TTC549 (cell line): ENCODE results near the gene PERM1.
"Not testable (repeated sequence)": the region's sequence is repeated elsewhere in the genome, so short reads cannot be mapped to it uniquely, and the experiment has no call there.

ENCODE experiments used
- FAIRE-seq: peaks from 2 replicates; lab custom pipeline; 2012; peaks lifted over from hg19 to GRCh38; lab: Jason Lieb, UNC

Gene PERM1

DNA sequence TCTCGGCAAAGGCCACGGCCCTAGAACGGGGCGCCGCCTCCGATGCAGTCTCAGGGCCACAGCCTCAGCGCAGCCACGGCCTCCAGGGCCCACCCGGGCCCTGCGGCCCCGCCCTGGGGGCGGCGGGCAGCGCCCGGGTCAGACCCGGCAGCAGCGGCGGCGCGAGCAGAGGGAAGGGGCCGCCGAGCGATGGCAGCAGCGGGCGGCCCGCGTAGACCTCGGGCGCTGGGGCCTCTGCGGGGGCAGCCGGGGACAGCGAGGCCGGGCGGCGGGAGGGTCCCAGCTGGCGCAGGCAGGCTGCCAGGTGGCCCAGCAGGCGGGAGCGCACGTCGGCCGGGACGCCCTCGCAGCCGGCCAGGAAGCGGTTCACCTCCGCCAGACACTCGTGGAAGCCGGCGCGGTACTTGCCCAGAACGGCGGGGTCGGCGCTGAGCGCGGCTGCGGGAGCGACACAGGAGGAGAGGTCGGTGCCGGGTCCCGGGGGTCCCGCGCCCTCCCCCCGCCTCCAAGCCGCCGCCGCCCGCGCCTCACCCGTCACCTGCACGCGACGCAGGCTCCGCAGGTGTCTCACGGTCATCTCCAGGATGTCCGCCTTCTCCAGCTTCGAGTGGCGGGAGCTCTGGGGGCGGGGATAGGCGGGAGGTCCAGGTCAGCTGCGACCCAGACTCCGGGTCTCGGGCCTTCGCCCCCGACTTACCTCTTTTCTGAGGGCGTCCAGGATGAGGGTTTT, 17.3 kb upstream of the PERM1 start:
- FAIRE-seq: no peak

DNA sequence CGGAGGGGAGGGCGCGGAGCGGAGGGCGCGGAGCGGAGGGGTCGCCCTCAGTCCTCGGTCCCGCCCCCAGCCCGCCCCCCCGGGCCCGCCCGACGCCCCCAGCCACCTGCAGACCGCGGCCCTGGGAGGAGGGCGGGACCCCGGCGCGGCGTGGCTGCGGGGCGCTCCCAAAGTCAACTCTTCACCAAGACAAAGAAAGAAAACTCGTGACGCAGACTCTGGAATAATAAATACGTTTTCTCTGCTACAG, 16.8 kb upstream of the PERM1 start:
- no peak for FAIRE-seq

DNA sequence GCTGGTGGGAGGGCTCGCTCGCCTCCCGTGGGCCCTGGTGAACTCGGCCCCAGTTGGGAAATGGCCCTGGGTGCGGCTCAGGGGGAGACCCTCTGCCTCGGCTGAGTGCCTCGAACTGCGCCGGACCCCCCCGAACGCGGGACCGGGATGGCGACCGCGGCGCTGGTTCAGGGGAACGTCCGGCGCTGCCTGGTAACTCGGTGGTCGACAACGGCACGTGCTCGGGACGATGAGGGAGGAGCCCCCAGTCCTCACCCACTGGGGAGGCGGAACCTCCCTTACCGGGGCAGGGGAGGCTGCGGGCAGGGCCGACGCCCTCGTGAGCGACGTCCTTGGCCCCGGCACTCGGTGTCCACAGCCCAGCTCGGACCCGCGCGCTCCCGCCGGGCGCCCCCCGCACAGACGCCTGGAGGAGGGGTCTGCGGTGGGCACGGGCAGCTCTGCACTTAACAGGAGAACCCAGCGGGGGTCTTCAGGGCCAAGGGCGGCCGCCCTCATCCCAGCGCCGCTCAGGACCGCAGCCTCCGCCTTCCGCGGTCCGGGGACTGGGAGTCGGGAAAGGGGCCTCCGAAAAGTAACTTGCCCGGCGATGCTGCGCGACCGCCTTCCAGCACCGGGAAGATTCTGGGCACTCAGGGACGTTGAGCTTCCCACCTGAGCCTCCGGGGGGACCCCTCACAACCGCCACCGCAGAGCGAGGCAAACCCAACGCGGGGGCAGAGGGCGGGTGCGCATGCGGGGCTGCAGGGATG, 16.3 kb upstream of the PERM1 start:
- no peak for FAIRE-seq

DNA sequence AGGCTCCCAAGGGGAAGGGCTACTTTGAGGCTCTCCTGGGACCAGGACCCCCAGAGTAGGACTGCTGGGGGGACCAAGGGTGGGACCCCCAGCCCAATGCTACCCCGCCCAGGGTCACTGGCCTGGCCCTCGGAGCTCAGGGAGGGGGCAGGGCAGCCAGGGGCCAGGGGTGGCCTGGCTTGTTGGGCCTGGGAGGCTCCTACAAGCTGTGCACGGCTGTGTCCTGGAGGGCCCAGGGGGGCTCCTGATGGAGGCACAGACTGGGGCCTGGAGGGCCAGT, 15.8 kb upstream of the PERM1 start:
- no peak for FAIRE-seq

DNA sequence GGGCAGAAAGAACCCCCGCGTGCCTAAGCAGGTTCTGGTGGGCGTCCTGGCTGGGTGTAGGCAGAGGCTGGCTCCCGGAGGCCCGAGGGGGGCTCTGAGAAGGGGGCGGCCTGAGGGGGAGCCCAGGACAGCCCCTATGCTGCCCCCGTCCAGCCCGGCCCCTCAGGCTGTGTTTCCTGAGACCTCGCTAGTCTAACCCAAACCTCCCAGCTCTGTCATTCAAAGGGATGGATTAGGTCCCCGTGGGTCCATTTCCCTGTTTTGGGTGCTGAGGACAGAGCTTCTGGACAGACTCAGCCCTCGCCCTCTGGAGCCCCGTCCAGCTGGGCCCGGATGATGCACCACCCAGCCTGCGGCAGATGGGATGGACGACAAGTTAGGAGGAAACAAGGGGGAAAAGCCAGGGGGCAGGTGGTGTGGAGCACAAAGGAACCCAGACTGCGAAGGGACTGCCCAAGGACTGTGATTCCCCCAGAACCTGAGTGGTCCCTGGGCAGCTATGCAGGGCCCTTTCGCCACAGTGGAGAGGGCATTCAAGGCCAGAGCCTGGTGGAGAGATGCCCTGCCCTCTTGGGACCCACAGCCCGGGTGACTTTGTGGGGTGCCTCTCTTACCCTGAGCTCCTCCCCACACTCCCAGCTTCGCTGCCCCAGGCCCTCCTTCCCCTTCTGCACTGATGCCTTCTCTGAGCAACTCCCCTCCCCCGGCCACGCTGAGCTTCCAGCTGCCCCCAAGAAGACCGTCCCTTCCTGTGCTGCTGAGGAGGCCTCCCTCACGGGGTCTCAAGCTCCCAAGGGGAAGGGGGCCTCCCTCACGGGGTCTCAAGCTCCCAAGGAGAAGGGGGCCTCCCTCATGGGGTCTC, 15.2 kb upstream of the PERM1 start:
- FAIRE-seq: no peak

DNA sequence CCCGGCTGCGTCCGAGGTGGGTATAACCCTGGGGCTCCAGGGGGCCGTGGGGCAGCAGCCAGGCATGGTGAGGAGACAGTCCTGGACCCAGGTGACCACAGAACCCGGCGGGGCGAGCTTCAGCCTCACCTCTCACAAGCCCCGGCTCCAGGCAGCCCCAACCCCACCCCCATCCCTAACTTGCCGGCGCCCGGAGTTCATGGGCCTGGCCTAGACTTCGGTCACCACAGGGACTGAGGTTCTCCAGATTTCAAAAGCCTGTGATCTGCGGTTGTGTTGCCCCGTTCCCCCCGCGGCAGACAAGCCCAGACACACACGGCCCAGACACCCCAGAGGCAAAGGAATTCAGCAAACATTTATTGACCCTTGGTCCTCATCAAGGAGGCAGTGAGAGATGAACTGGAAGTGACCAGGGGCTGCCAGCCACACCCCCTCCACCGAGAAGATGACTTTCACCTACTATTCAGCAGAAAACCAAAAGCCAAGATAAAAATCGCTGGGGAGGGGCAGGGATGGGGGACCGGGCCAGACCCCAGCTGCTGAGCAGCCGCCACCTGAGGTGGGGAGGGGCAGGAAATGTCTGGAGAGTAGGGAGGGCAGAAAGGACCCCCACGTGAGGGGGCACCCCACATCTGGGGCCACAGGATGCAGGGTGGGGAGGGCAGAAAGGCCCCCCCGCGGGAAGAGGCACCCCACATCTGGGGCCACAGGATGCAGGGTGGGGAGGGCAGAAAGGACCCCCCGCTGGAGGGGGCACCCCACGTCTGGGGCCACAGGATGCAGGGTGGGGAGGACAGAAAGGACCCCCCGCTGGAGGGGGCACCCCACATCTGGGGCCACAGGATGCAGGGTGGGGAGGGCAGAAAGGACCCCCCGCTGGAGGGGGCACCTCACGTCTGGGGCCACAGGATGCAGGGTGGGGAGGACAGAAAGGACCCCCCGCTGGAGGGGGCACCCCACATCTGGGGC, 14.1 kb upstream of the PERM1 start:
- FAIRE-seq: no peak

DNA sequence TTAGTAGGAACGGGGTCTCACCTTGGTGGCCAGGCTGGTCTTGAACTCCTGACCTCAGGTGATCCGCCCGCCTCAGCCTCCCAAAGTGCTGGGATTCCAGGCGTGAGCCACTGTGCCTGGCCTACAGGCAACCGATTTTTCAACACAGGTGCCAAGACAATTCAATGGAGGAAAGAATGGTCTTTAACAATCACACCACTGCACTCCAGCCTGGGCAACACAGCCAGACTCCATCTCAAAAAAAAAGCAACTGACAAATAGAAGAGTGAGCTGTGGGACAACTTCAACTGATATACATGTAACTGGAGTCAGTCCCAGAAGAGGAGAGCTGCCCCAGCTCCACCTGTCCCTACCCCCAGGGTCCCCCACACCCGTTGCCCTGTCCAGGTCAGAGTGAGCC, 12.7 kb upstream of the PERM1 start:
- not testable (repeated sequence) for FAIRE-seq

DNA sequence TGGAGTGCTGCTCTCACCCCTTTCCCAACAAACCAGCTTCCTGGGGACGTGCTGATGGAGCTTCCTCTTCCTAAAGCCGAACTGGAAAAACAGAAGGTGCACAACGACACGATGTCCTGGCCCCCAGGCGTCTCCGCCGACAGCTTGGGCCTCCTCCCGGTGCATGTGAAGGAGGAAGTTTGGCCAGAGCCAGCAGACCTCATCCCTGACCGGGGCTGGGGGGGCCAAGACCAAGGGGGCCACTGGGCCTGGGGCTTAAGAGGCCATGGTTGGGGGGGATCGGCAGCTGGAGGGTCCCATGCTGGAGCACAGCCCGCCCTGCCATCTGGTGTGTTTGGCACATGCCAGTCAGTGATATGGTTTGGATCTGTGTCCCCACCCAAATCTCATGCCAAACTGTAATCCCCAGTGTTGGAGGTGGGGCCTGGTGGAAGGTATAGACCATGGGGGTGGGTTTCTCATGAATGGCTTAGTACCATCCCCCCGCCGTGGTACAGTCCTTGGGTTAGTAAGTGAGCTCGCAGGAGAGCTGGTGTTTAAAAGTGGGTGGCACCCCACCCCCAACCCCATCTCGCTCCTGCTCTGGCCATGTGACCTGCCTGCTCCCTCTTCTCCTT, 11.6 kb upstream of the PERM1 start:
- FAIRE-seq: no peak

DNA sequence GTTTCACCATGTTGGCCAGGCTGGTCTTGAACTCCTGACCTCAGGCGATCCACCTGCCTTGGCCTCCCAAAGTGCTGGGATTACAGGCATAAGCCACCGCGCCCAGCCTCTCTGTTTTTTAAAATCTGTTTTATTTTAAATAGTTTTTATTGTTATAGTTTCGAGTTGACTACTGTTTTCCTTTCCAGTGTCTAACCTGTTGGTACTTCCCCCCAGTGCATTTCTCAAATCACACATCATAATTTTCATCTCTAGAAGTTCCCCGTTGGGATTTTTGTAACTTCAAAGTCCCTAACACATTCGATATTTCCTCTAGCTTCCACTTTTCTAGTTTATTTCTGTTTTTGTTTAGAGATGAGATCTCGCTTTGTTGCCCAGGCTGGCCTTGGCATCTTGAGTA, 10.5 kb upstream of the PERM1 start:
- FAIRE-seq: no peak

DNA sequence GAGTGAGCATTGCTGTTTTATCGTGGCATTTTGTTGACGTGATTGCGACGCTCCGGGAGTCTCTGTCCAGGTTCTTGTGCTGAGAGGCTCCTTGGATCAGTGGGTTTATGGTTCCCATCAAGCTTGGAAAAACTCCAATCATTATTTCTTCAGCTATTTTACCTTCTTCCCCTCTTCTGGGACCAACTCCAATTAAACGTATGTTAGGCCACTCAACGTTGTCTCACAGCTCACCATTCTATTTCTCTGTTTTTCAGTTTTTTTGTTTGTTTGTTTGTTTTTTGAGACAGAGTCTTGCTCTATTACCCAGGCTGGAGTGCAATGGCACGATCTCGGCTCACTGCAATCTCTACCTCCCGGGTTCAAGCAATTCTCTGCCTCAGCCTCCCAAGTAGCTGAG, 10.0 kb upstream of the PERM1 start:
- FAIRE-seq: no peak

DNA sequence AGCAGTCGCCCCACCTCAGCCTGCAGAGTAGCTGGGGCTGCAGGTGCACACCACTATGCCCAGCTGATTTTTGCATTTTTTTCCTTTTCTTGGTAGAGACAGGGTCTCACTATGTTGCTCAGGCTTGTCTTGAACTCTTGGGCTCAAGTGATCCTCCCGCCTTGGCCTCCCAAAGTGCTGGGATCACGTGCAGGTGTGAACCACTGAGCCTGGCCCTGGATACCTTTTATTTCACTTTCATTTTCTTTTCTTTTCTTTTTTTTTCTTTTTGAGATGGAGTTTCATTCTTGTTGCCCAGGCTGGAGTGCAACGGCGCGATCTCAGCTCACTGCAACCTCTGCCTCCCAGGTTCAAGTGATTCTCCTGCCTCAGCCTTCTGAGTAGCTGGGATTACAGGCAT, 9.4 kb upstream of the PERM1 start:
- FAIRE-seq: not testable (repeated sequence)

DNA sequence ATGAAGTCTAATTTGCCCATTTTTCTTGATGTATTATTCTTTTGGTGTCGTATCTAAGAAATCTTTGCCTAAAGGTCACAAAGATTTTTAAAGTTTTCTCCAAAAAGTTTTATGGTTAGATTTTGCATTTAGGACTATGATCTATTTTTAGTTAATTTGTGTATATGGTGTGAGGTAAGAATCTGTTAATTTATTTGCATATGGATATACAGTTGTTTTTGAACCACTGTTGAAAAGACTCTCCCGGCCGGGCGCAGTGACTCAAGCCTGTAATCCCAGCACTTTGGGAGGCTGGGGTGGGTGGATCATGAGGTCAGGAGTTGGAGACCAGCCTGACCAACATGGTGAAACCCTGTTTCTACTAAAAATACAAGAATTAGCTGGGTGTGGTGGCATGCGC, 6.2 kb upstream of the PERM1 start:
- not testable (repeated sequence) for FAIRE-seq

DNA sequence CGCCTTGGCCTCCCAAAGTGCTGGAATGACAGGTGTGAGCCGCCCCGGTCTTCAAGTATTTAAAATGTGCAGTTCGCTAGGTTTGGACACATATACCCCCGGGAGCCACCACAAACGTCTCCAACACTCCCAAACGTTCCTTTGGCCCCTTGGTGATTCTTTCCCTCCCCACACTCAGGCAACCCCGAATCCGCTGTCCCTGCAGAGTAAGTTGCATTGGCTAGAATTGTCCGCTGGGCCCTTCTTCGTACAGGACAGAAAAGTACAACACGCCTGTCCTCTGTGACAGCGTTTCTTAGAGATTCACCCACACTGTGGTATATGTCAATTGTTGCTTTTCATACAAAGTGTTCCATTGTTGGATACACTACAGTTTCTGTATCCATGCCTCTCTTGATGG, 3.2 kb upstream of the PERM1 start:
- no peak for FAIRE-seq

DNA sequence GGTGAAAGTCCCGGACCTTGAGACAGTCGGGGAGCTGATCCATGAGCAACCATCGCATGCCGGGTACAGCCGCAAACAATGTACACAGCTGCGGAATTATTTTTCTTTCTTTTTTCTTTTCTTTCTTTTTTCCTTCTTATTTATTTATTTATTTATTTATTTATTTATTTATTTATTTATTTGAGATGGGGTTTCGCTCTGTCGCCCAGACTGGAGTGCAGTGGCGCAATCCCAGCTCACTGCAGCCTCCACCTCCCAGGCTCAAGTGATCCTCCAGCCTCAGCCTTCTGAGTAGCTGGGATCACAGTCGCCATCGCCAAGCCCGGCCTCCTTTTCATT, 2.6 kb upstream of the PERM1 start:
- no peak for FAIRE-seq

DNA sequence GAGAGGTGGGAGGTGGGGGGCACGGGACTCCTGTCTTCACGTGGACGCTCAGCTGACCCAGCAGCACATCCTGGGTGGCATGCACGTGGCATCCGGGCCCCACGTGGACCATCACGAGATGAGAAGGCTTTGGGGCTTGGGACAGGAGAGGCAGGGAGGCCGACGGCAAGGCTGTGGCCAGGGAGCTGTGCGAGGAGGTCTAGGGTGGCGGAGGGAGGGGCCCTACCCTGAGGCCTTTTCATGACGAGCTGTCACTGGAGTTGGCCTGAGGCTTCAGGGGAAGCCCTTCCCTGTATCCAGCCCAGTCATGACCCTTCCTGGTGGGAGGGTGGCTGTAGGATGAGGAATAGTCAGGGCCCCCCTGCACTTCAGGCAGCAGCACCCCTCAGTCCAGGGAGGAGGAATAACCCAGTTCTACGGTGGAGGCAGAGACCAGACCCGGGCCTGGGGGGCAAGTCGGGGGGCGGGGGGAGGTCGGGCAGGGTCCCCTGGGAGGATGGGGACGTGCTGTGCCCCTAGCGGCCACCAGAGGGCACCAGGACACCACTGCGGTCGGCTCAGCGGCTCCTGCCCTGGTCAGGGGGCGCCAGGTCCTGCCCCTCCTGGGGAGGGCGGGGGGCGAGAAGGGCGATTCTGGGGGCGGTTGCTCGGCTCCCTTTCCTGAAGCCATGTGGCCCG, 2.0 kb upstream of the PERM1 start:
- FAIRE-seq: no peak

DNA sequence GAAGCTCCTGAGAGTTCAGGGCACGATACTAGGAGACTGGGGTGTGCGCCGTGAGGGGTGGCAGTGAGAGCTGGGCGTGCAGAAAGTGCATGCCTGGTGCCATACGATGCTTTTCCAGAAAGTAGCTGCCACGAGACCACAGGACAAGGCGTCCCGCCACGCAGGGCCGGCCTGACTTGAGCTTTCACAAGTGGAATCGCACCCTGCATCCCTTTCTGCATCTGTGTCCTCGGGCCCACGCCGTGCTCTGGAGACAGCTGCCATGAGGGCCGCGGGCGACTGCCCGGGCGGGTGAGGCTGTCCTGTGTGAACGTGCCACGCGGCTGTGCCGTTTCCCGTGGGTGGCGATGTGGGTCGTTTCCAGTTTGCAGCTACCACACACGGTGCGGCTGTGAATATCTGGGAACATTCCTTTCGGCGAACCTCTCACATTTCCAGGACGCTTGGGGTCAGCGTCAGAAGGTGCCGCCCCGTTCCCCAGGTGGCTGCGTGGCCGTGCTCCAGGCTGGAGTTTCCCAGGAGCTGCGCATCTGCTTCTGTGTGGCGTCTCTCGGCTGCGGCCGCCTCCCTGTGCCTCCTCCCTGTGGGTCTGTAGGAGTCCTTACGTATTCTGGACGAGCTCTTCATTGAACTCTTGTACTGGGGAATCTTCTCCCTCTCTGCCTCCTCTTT, 1.0 kb upstream of the PERM1 start:
- no peak for FAIRE-seq

DNA sequence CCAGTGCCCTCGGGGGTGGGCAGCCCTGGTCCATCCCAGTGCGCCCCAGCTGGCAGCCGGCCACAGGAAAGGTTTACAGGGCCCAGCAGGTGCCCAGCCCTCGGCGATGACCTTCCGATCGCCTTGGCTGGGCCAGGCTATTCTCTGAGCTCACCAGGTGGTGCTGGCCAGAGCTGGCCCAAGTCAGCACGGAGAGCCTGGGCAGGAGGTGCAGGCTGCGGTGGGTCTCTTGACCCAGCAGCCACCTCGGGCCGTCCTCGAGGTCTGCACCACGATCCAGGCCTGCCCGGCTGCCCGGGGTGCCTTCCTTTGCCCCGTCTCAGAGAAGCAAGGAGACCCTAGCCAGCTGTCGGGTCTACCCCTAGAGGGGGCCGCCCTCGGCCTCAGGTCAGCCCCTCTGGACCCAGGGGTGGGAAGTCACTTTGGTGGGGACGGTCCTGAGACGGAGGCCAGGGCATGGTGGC, 370 bp downstream of the PERM1 start:
- FAIRE-seq: no peak

DNA sequence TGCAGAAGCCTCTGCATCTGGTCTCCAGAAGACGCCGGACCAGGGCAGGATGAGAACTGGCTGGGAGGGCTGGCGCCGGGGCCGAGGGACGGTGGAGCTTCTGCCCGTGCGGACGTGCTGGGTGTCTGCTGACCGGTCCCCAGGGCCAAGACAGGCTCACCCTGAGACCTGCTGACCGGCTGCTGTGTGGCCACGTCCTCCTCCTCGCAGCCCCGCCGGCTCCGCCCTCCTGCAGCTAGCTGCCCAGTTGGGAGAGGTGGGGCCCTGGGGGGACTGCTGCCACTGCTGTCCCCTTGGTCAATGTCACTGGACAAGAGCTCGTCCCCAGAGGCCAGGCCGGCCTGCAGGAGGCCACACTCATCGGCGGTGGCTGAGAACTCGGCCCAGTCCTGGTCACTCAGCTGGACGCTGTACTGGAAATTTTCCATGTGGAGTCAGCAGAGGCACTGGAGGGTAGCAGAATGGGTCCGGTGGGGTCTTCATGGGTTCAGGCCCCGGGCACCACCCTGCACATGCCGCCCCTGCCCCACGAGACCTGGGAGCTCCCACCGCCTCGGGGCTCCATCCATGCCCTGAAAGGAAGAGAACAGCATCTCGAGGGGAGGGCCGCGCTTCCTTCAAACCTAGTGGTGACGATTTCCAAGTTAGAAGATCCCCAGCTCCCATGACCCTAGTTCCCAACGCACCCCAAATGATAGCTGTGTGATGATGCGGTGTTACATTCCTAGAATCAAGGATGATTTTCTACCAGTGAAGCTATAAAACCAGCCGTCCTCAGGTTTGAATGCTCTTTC, 1.1 kb downstream of the PERM1 start:
- no peak for FAIRE-seq

DNA sequence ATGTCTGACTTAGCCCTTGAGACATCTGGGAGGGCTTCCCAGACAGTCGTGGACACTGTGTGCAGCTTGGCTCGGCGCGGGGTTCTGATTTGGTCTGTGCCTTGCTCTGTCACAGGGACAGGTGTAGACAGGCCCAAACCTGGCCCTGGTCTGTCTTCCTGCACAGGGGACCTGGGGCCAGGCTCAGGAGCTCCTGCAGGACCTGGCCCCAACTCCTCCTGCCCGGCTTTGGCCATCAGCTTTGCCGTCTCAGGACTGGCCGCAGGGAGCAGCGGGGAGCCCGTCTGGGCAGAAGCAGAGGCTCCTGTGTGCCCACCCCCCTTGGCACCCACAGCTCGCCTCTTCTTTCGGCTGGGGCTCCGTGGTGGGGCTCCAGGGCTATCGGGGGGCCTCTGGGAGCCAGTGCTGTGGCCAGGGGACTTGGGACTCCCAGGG, 1.7 kb downstream of the PERM1 start:
- FAIRE-seq: no peak

DNA sequence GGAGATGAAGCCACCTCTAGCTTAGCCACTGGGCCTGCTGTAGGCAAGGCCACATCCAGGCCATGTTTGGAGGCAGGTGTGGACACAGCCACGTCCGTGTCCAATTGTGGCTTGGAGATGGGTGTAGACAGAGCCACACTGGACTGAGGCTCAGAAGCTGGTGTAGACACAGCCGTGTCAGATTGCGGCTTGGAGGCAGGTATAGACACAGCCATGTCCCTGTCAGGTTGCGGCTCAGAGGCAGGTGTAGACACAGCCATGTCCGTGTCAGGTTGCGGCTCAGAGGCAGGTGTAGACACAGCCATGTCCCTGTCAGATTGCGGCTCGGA, 2.2 kb downstream of the PERM1 start:
- FAIRE-seq: no peak
